Duodenal mucosa (tissue), 2 donors: ENCODE measurements around the gene ZNF710.
"Not testable (repeated sequence)": the region's sequence is repeated elsewhere in the genome, so short reads cannot be mapped to it uniquely, and the experiment has no call there.

Experiments
- H3K27ac ChIP-seq: one replicate; pipeline ENCODE4 v1.7.0; 2013; ENCODE audit warnings: low read depth, low read length
- H3K27me3 ChIP-seq, 2 donors: one replicate each; pipeline ENCODE4 v1.7.0; 2013; ENCODE audit warnings: low read length in 2 of 2, control low read depth in 1 of 2; ENCODE audit not compliant: insufficient read depth in 2 of 2, control insufficient read depth in 1 of 2
- H3K36me3 ChIP-seq, 2 donors: one replicate each; pipeline ENCODE4 v1.7.0; 2013; ENCODE audit warnings: low read length in 2 of 2, control low read depth in 1 of 2; ENCODE audit not compliant: insufficient read depth in 2 of 2, control insufficient read depth in 1 of 2
- H3K4me1 ChIP-seq, 2 donors: one replicate each; pipeline ENCODE4 v1.7.0; 2013; ENCODE audit warnings: low read length in 2 of 2, control low read depth in 1 of 2; ENCODE audit not compliant: insufficient read depth in 2 of 2, control insufficient read depth in 1 of 2
- H3K4me3 ChIP-seq, 2 donors: one replicate each; pipeline ENCODE4 v1.7.0; 2013; ENCODE audit warnings: low read length in 2 of 2, low read depth in 1 of 2
- H3K9ac ChIP-seq, 2 donors: one replicate each; pipeline ENCODE4 v1.7.0; 2013; ENCODE audit warnings: low read length in 2 of 2, low read depth in 1 of 2
- H3K9me3 ChIP-seq, 2 donors: one replicate each; pipeline ENCODE4 v1.7.0; 2013; ENCODE audit warnings: low read length in 2 of 2, control low read depth in 1 of 2; ENCODE audit not compliant: control insufficient read depth in 1 of 2

ZNF710 gene

GRCh38 chr15:89972085-89972484, 29.0 kb upstream of the ZNF710 start:
- Histone ChIP-seq H3K9me3 (no peaks in the 10 kb centered on the region), H3K27me3 (no peaks in the 10 kb centered on the region), H3K36me3 (no peaks in the 10 kb centered on the region), H3K4me3 (no peak overlapping the region), H3K27ac (no peak overlapping the region), H3K9ac (no peak overlapping the region), H3K4me1 (peaks cover 4 to 5% of the 10 kb centered on the region in 2 donors)

GRCh38 chr15:89975482-89976245, 25.5 kb upstream of the ZNF710 start:
- Histone ChIP-seq H3K9ac (no peak overlapping the region), H3K36me3 (no peaks in the 10 kb centered on the region), H3K9me3 (no peaks in the 10 kb centered on the region), H3K27me3 (no peaks in the 10 kb centered on the region), H3K4me1 (peaks cover 4 to 5% of the 10 kb centered on the region in 2 donors), H3K4me3 (no peak overlapping the region), H3K27ac (no peak overlapping the region)

GRCh38 chr15:89976246-89976600, 24.9 kb upstream of the ZNF710 start:
- no peaks in the 10 kb centered on the region for H3K9me3 ChIP-seq
- peaks cover 3 to 4% of the 10 kb centered on the region in 2 donors for H3K4me1 ChIP-seq
- no peak overlapping the region for H3K4me3 ChIP-seq
- no peak overlapping the region for H3K27ac ChIP-seq
- H3K9ac ChIP-seq, result no peak overlapping the region
- no peaks in the 10 kb centered on the region for H3K36me3 ChIP-seq
- H3K27me3 ChIP-seq, result no peaks in the 10 kb centered on the region

- not testable (repeated sequence) for H3K9me3 ChIP-seq, H3K4me1 ChIP-seq, H3K4me3 ChIP-seq, H3K36me3 ChIP-seq, H3K27me3 ChIP-seq, H3K27ac ChIP-seq, H3K9ac ChIP-seq
These were observed 23.3 kb upstream of the ZNF710 start for GRCh38 chr15:89977836-89978235.

GRCh38 chr15:89978914-89979313, 22.2 kb upstream of the ZNF710 start:
- Histone ChIP-seq H3K4me3 (no peak overlapping the region), H3K9me3 (no peaks in the 10 kb centered on the region), H3K27me3 (no peaks in the 10 kb centered on the region), H3K27ac (no peak overlapping the region), H3K9ac (no peak overlapping the region), H3K4me1 (no peaks in the 10 kb centered on the region), H3K36me3 (no peaks in the 10 kb centered on the region)

- H3K4me1 ChIP-seq, result no peaks in the 10 kb centered on the region
- H3K9ac ChIP-seq, result no peak overlapping the region
- H3K9me3 ChIP-seq, result peaks cover 4 to 6% of the 10 kb centered on the region in 2 donors
- H3K27me3 ChIP-seq, result no peaks in the 10 kb centered on the region
- H3K36me3 ChIP-seq, result no peaks in the 10 kb centered on the region
- no peak overlapping the region for H3K27ac ChIP-seq
- no peak overlapping the region for H3K4me3 ChIP-seq
These were observed 20.2 kb upstream of the ZNF710 start for GRCh38 chr15:89980896-89981295.

- no peak overlapping the region for H3K27ac ChIP-seq
- no peaks in the 10 kb centered on the region for H3K4me1 ChIP-seq
- H3K4me3 ChIP-seq, result no peak overlapping the region
- H3K27me3 ChIP-seq, result no peaks in the 10 kb centered on the region
- peaks cover 4 to 6% of the 10 kb centered on the region in 2 donors for H3K9me3 ChIP-seq
- H3K9ac ChIP-seq, result no peak overlapping the region
- no peaks in the 10 kb centered on the region for H3K36me3 ChIP-seq
These were observed 18.6 kb upstream of the ZNF710 start for GRCh38 chr15:89982315-89983055.

- H3K27ac ChIP-seq, result no peak overlapping the region
- H3K4me3 ChIP-seq, result no peak overlapping the region
- H3K27me3 ChIP-seq, result no peaks in the 10 kb centered on the region
- no peaks in the 10 kb centered on the region for H3K4me1 ChIP-seq
- peaks cover 4 to 6% of the 10 kb centered on the region in 2 donors for H3K9me3 ChIP-seq
- H3K9ac ChIP-seq, result no peak overlapping the region
- no peaks in the 10 kb centered on the region for H3K36me3 ChIP-seq
These were observed 17.1 kb upstream of the ZNF710 start for GRCh38 chr15:89984001-89984400.

GRCh38 chr15:89984421-89985010, 16.6 kb upstream of the ZNF710 start:
- Histone ChIP-seq H3K4me1 (no peaks in the 10 kb centered on the region), H3K9me3 (peaks cover 4 to 6% of the 10 kb centered on the region in 2 donors), H3K27me3 (no peaks in the 10 kb centered on the region), H3K27ac (no peak overlapping the region), H3K4me3 (no peak overlapping the region), H3K9ac (no peak overlapping the region), H3K36me3 (no peaks in the 10 kb centered on the region)

GRCh38 chr15:89985111-89985510, 16.0 kb upstream of the ZNF710 start:
- no peak overlapping the region for H3K27ac ChIP-seq
- no peak overlapping the region for H3K4me3 ChIP-seq
- H3K9ac ChIP-seq, result no peak overlapping the region
- H3K4me1 ChIP-seq, result no peaks in the 10 kb centered on the region
- no peaks in the 10 kb centered on the region for H3K27me3 ChIP-seq
- H3K36me3 ChIP-seq, result no peaks in the 10 kb centered on the region
- H3K9me3 ChIP-seq, result peaks cover 4 to 6% of the 10 kb centered on the region in 2 donors
